Stimulated activated CD4-positive, alpha-beta T cell treated with anti-CD3 and anti-CD28 coated beads, Interleukin-2, amount 100 ng/mL, for 48 hours (primary cell): ENCODE data around the gene AUTS2.
A peak's percentile ranks its signal among the peaks of the same experiment; 100 is the strongest.

Experiments used
- DNase-seq, 2 donors: peaks; one replicate each; pipeline ENCODE4 v3.0.0-alpha.2; 2020

AUTS2 gene

GRCh38 chr7:70758646-70759045 lies 1160.4 kb downstream of the AUTS2 start:
- DNase-seq, result no peak

GRCh38 chr7:70759674-70760073 lies 1161.4 kb downstream of the AUTS2 start:
- no peak for DNase-seq

GRCh38 chr7:70761711-70762328 lies 1163.5 kb downstream of the AUTS2 start:
- DNase-seq, result no peak

- no peak for DNase-seq
Observed at GRCh38 chr7:70762696-70763095, 1164.4 kb downstream of the AUTS2 start.

GRCh38 chr7:70763961-70764691 lies 1165.9 kb downstream of the AUTS2 start:
- peak; percentile 5 to 8 for DNase-seq

- DNase-seq, result no peak
Observed at GRCh38 chr7:70764701-70765208, 1166.5 kb downstream of the AUTS2 start.

- DNase-seq, result no peak
Observed at GRCh38 chr7:70765651-70766050, 1167.4 kb downstream of the AUTS2 start.

- no peak for DNase-seq
Observed at GRCh38 chr7:70766109-70766508, 1167.8 kb downstream of the AUTS2 start.

- no peak for DNase-seq
Observed at GRCh38 chr7:70766694-70767093, 1168.4 kb downstream of the AUTS2 start.

- DNase-seq, result no peak
Observed at GRCh38 chr7:70770154-70770553, 1171.9 kb downstream of the AUTS2 start.

- no peak for DNase-seq
Observed at GRCh38 chr7:70771451-70771850, 1173.2 kb downstream of the AUTS2 start.

- no peak for DNase-seq
Observed at GRCh38 chr7:70772891-70773290, 1174.6 kb downstream of the AUTS2 start.

GRCh38 chr7:70773406-70773805 lies 1175.1 kb downstream of the AUTS2 start:
- DNase-seq, result no peak

- no peak for DNase-seq
Observed at GRCh38 chr7:70774950-70775527, 1176.8 kb downstream of the AUTS2 start.

GRCh38 chr7:70775570-70776156 lies 1177.4 kb downstream of the AUTS2 start:
- no peak for DNase-seq

GRCh38 chr7:70776627-70777101 lies 1178.4 kb downstream of the AUTS2 start:
- DNase-seq, result peak; percentile 6

- DNase-seq, result no peak
Observed at GRCh38 chr7:70777251-70777650, 1179.0 kb downstream of the AUTS2 start.

GRCh38 chr7:70778585-70778984 lies 1180.3 kb downstream of the AUTS2 start:
- no peak for DNase-seq

- no peak for DNase-seq
Observed at GRCh38 chr7:70779321-70779720, 1181.0 kb downstream of the AUTS2 start.

GRCh38 chr7:70781922-70782311 lies 1183.6 kb downstream of the AUTS2 start:
- no peak for DNase-seq

- DNase-seq, result no peak
Observed at GRCh38 chr7:70782796-70783195, 1184.5 kb downstream of the AUTS2 start.

- no peak for DNase-seq
Observed at GRCh38 chr7:70785427-70785826, 1187.2 kb downstream of the AUTS2 start.

GRCh38 chr7:70786076-70786475 lies 1187.8 kb downstream of the AUTS2 start:
- DNase-seq, result no peak

- no peak for DNase-seq
Observed at GRCh38 chr7:70787286-70787685, 1189.0 kb downstream of the AUTS2 start.
